ENCODE results near the gene KIAA0825. TPM values are rescaled to one million over a fixed set of nuclear protein-coding genes. Genes with fewer than 3 reads are reported as not detected.

The KIAA0825 gene
- total RNA-seq, 1 donor from 2014 or later: 2.2 TPM

- no peaks in the 10 kb centered on the region for H3K27me3 ChIP-seq (ENCODE audit: low read depth)
- TF ChIP-seq CTCF (IDR thresholded peaks at IDR 0.05; ENCODE audit: borderline replicate concordance): no peak
- H3K27ac ChIP-seq (replicated peaks): peak overlapping the region; percentile 88
- no peaks in the 10 kb centered on the region for H3K36me3 ChIP-seq
- DNase-seq: peak; percentile 56
- intact Hi-C loops (cut with micrococcal nuclease): no loop called here
- peaks cover 51% of the 10 kb centered on the region for H3K4me1 ChIP-seq
- H3K9me3 ChIP-seq (replicated peaks): no peaks in the 10 kb centered on the region
- peak overlapping the region; percentile 77 for H3K4me3 ChIP-seq
These were observed 343 bp downstream of the KIAA0825 start for GRCh38 chr5:94618029-94618492.

- Histone ChIP-seq H3K4me1 (peaks cover 41% of the 10 kb centered on the region), H3K4me3 (no peak overlapping the region), H3K27me3 (ENCODE audit: low read depth) (no peaks in the 10 kb centered on the region), H3K36me3 (no peaks in the 10 kb centered on the region), H3K9me3 (replicated peaks) (no peaks in the 10 kb centered on the region), H3K27ac (replicated peaks) (no peak overlapping the region)
- TF ChIP-seq CTCF (IDR thresholded peaks at IDR 0.05; ENCODE audit: borderline replicate concordance): no peak
- intact Hi-C loops (cut with micrococcal nuclease): no loop called here
- DNase-seq: no peak
These were observed 2.5 kb downstream of the KIAA0825 start for GRCh38 chr5:94615862-94616261.

- Histone ChIP-seq H3K36me3 (no peaks in the 10 kb centered on the region), H3K4me1 (peaks cover 31% of the 10 kb centered on the region), H3K27me3 (ENCODE audit: low read depth) (no peaks in the 10 kb centered on the region), H3K4me3 (no peak overlapping the region), H3K27ac (replicated peaks) (no peak overlapping the region), H3K9me3 (replicated peaks) (no peaks in the 10 kb centered on the region)
- intact Hi-C loops (cut with micrococcal nuclease): no loop called here
- TF ChIP-seq CTCF (IDR thresholded peaks at IDR 0.05; ENCODE audit: borderline replicate concordance): no peak
- DNase-seq: no peak
These were observed 4.1 kb downstream of the KIAA0825 start for GRCh38 chr5:94614156-94614805.

- H3K9me3 ChIP-seq (replicated peaks): no peaks in the 10 kb centered on the region
- H3K27ac ChIP-seq (replicated peaks): no peak overlapping the region
- peaks cover 24% of the 10 kb centered on the region for H3K4me1 ChIP-seq
- H3K4me3 ChIP-seq: no peak overlapping the region
- no peaks in the 10 kb centered on the region for H3K27me3 ChIP-seq (ENCODE audit: low read depth)
- no peak for DNase-seq
- no peak for TF ChIP-seq CTCF (IDR thresholded peaks at IDR 0.05; ENCODE audit: borderline replicate concordance)
- intact Hi-C loops (cut with micrococcal nuclease): no loop called here
- no peaks in the 10 kb centered on the region for H3K36me3 ChIP-seq
These were observed 4.8 kb downstream of the KIAA0825 start for GRCh38 chr5:94613583-94613982.

GRCh38 chr5:94595281-94595840, 23.0 kb downstream of the KIAA0825 start:
- intact Hi-C loops (cut with micrococcal nuclease): no loop called here
- H3K27ac ChIP-seq (replicated peaks): no peak overlapping the region
- TF ChIP-seq CTCF (IDR thresholded peaks at IDR 0.05; ENCODE audit: borderline replicate concordance): no peak

More at GRCh38 chr5:94595281-94595840, 23.0 kb downstream of the KIAA0825 start:
- Histone ChIP-seq H3K27me3 (ENCODE audit: low read depth) (no peaks in the 10 kb centered on the region), H3K9me3 (replicated peaks) (peaks cover 12% of the 10 kb centered on the region), H3K36me3 (no peaks in the 10 kb centered on the region), H3K4me1 (no peaks in the 10 kb centered on the region), H3K4me3 (no peak overlapping the region)
- no peak for DNase-seq
